GM12878 (cell line): Measurements from ENCODE around the gene RBM12. TPM values are rescaled to one million over a fixed set of nuclear protein-coding genes. Genes with fewer than 3 reads are reported as not detected.

Experiments
- BCL11A ChIP-seq: IDR thresholded peaks from 2 replicates; pipeline ENCODE4 v1.6.1; 2011; ENCODE audit warnings: low read depth, low read length
- E4F1 ChIP-seq: fragments of 450-650 bp; IDR thresholded peaks from 2 replicates; pipeline ENCODE4 v1.6.1; 2018; ENCODE audit warnings: borderline replicate concordance, mild to moderate bottlenecking; ENCODE audit not compliant: partially characterized antibody
- ELK1 ChIP-seq: IDR thresholded peaks from 2 replicates; pipeline ENCODE4 v1.6.1; 2012; ENCODE audit warnings: low read depth, low read length, improper control_type of control experiment
- ESRRA ChIP-seq: IDR thresholded peaks from 2 replicates; pipeline ENCODE4 v1.6.1; 2012; ENCODE audit warnings: mild to moderate bottlenecking, low read length, improper control_type of control experiment
- IKZF2 ChIP-seq, 2 experiments: fragments of 450-650 bp; IDR thresholded peaks; 2 replicates each; pipeline ENCODE4 v1.6.1; 2017; ENCODE audit warnings: mild to moderate bottlenecking in 2 of 2, moderate library complexity in 2 of 2
- JUND ChIP-seq: IDR thresholded peaks from 2 replicates; pipeline ENCODE4 v1.6.1; 2012; ENCODE audit warnings: low read depth, mild to moderate bottlenecking, low read length, improper control_type of control experiment, moderate library complexity
- MLLT1 ChIP-seq: fragments of 450-650 bp; IDR thresholded peaks from 2 replicates; pipeline ENCODE4 v1.6.1; 2016; ENCODE audit warnings: mild to moderate bottlenecking
- MYB ChIP-seq: fragments of 150-350 bp; IDR thresholded peaks from 2 replicates; pipeline ENCODE4 v1.6.1; 2014; ENCODE audit warnings: mild to moderate bottlenecking, low read depth, low read length, borderline replicate concordance
- NBN ChIP-seq: fragments of 450-650 bp; IDR thresholded peaks from 2 replicates; pipeline ENCODE4 v1.6.1; 2016
- RB1 ChIP-seq: fragments of 450-650 bp; formaldehyde crosslinking; IDR thresholded peaks from 2 replicates; pipeline ENCODE4 v1.6.1; 2017; ENCODE audit warnings: mild to moderate bottlenecking, borderline replicate concordance
- RFX5 ChIP-seq: IDR thresholded peaks from 2 replicates; pipeline ENCODE4 v1.6.1; 2011; ENCODE audit warnings: low read depth, low read length, improper control_type of control experiment
- SIN3A ChIP-seq: IDR thresholded peaks from 2 replicates; pipeline ENCODE4 v1.6.1; 2012; ENCODE audit warnings: low read depth, low read length, improper control_type of control experiment
- SMAD5 ChIP-seq: IDR thresholded peaks from 2 replicates; pipeline ENCODE4 v1.6.1; 2016; ENCODE audit warnings: antibody characterized with exemption, low read depth
- SP1 ChIP-seq: IDR thresholded peaks from one replicate; pipeline ENCODE4 v1.6.1; 2011; ENCODE audit warnings: low read depth, low read length
- STAT1 ChIP-seq: fragments of 450-650 bp; conservative IDR thresholded peaks from 2 replicates; pipeline ENCODE4 v1.6.1; 2014; ENCODE audit warnings: antibody characterized with exemption, mild to moderate bottlenecking
- SUPT20H ChIP-seq: IDR thresholded peaks from 2 replicates; pipeline ENCODE4 v1.6.1; 2011; ENCODE audit warnings: low read depth, mild to moderate bottlenecking, low read length, moderate library complexity, borderline replicate concordance; ENCODE audit not compliant: control insufficient read depth
- TARDBP ChIP-seq: IDR thresholded peaks from 2 replicates; pipeline ENCODE4 v1.6.1; 2016; ENCODE audit warnings: borderline replicate concordance
- TBL1XR1 ChIP-seq: IDR thresholded peaks from 2 replicates; pipeline ENCODE4 v1.6.1; 2012; ENCODE audit warnings: low read depth, low read length, improper control_type of control experiment
- TCF12 ChIP-seq: IDR thresholded peaks from 2 replicates; pipeline ENCODE4 v1.6.1; 2011; ENCODE audit warnings: low read depth, mild to moderate bottlenecking, low read length
- YBX1 ChIP-seq: fragments of 450-650 bp; IDR thresholded peaks from 2 replicates; pipeline ENCODE4 v1.6.1; 2016; ENCODE audit warnings: antibody characterized with exemption
- ZNF274 ChIP-seq: IDR thresholded peaks from one replicate; pipeline ENCODE4 v1.8.0; 2011; ENCODE audit not compliant: insufficient read length, insufficient read depth
- polyA plus RNA-seq, 11 experiments: library from polyadenylated mRNA; depleted of rRNA in 4 of 11; unstranded in 6 of 11; stranded (reverse) in 5 of 11; fragments of >200 nt; fragmentation: Nextera tagmentation in 4 of 11; fragmentation: Illumina TruSeq in 1 of 11; extraction: Ambion mirVana in 4 of 11; extraction: Trizol in 1 of 11; gene quantifications; 1 replicate in 1 of 11; 2 replicates in 10 of 11; pipeline versions ENCODE4 v1.2.1 to v1.2.3, GENCODE V29; 2011 to 2016; ENCODE audit warnings: inconsistent platforms in 2 of 11, missing spikeins in 2 of 11, low read depth in 1 of 11
- total RNA-seq, 4 experiments: library from RNA; depleted of rRNA in 3 of 4; stranded (reverse); fragments of >200 nt in 3 of 4; fragmentation: Illumina TruSeq in 1 of 4; extraction: Trizol in 1 of 4; gene quantifications; 2 replicates each; pipeline versions ENCODE4 v1.2.1 to v1.2.3, GENCODE V29; 2013 to 2021
- TF ChIP-seq, protein P1 (sequence below): fragments of 150-350 bp; IDR thresholded peaks from 2 replicates; pipeline ENCODE4 v1.6.1; 2016; ENCODE audit warnings: low read depth, low read length
- TF ChIP-seq, protein P2 (sequence below): IDR thresholded peaks from 2 replicates; pipeline ENCODE4 v1.6.1; 2011; ENCODE audit warnings: low read depth, low read length, improper control_type of control experiment, borderline replicate concordance

Gene RBM12
- total and polyA plus RNA-seq, 10 of the 15 experiments (the other 5 are each of a cell fraction or from before 2014, with no cell fraction given), result 4.7 to 153 (median 58.5) TPM

DNA sequence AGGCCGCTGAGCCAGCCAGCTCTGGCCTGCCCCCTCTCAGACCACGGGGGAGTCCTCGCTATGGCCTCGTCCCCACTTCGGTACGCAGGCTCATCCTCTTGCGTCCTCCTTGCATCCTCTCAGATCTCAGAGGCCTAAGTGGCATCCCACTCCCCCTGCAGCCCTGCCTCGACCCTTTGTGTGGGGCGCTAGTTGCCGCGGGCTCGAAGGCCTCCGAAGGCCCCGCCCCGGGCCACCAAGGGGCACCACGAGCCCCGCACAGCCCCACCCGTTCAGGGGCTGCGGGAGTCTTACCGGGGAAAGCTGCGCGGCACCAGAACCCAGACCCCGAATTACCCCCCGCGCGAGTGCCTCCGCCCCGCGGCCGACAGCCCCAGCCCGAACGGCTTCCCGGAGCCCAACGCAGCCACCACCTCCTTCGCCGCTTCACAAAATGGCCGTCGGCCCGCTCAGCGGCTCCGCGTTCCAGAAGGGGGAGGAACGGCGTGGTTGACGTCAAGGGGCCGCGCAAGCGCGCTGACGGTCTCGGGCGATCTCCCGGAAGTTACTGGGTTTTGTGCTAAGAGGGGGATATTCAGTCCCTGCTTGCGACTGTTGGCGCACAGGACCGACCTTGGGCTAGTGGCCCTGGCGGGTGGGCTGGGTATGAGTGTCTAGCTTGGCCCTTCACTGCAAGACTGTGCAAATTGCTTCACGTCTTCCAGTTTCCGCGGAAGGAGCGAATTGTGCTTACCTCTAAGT is at the start of gene RBM12, which contains the start of gene CPNE1 (continued):
- TF ChIP-seq, protein P1, sequence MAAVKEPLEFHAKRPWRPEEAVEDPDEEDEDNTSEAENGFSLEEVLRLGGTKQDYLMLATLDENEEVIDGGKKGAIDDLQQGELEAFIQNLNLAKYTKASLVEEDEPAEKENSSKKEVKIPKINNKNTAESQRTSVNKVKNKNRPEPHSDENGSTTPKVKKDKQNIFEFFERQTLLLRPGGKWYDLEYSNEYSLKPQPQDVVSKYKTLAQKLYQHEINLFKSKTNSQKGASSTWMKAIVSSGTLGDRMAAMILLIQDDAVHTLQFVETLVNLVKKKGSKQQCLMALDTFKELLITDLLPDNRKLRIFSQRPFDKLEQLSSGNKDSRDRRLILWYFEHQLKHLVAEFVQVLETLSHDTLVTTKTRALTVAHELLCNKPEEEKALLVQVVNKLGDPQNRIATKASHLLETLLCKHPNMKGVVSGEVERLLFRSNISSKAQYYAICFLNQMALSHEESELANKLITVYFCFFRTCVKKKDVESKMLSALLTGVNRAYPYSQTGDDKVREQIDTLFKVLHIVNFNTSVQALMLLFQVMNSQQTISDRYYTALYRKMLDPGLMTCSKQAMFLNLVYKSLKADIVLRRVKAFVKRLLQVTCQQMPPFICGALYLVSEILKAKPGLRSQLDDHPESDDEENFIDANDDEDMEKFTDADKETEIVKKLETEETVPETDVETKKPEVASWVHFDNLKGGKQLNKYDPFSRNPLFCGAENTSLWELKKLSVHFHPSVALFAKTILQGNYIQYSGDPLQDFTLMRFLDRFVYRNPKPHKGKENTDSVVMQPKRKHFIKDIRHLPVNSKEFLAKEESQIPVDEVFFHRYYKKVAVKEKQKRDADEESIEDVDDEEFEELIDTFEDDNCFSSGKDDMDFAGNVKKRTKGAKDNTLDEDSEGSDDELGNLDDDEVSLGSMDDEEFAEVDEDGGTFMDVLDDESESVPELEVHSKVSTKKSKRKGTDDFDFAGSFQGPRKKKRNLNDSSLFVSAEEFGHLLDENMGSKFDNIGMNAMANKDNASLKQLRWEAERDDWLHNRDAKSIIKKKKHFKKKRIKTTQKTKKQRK, result no peak
- TF ChIP-seq TCF12, result no peak; the same call in 1 of the 2 replicates
- no peak for TF ChIP-seq ZNF274
- TF ChIP-seq TBL1XR1, result no peak
- no peak for TF ChIP-seq IKZF2 (IDR thresholded peaks at IDR 0.05)
- TF ChIP-seq E4F1, result peak; percentile 66
- no peak for TF ChIP-seq RFX5
- TF ChIP-seq ESRRA, result no peak
- TF ChIP-seq SUPT20H, result no peak
- TF ChIP-seq ELK1, result peak; percentile 64; the same call in 1 of the 2 replicates
- TF ChIP-seq STAT1, result no peak
- TF ChIP-seq, protein P2, sequence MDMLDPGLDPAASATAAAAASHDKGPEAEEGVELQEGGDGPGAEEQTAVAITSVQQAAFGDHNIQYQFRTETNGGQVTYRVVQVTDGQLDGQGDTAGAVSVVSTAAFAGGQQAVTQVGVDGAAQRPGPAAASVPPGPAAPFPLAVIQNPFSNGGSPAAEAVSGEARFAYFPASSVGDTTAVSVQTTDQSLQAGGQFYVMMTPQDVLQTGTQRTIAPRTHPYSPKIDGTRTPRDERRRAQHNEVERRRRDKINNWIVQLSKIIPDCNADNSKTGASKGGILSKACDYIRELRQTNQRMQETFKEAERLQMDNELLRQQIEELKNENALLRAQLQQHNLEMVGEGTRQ, result no peak
- TF ChIP-seq MLLT1, result no peak
- peak; percentile 92 for TF ChIP-seq SMAD5
- no peak for TF ChIP-seq RB1
- TF ChIP-seq MYB, result no peak
- TF ChIP-seq TARDBP, result no peak
- peak; percentile 71; the same call in 1 of the 2 replicates for TF ChIP-seq NBN
- peak; percentile 64 for TF ChIP-seq SIN3A
- peak; percentile 22 for TF ChIP-seq SP1
- no peak for TF ChIP-seq BCL11A
- peak; percentile 59; the same call in 1 of the 2 replicates for TF ChIP-seq JUND
- TF ChIP-seq YBX1, result no peak
